SJCRH30 (cell line): ENCODE measurements around the gene S100A16. TPM values are rescaled to one million over a fixed set of nuclear protein-coding genes. Genes with fewer than 3 reads are reported as not detected.

Experiments
- DNase-seq, 2 experiments: peaks; one replicate each; pipeline ENCODE4 v3.0.0-alpha.2; 2015 to 2020
- H3K27ac ChIP-seq: fragments of 250-450 bp; sonication (Bioruptor Pico); 2 replicates; pipeline ENCODE4 v1.5.1; 2020; ENCODE audit warnings: mild to moderate bottlenecking, moderate library complexity
- H3K27me3 ChIP-seq: fragments of 250-450 bp; sonication (Bioruptor Pico); 2 replicates; pipeline ENCODE4 v1.5.1; 2020; ENCODE audit warnings: mild to moderate bottlenecking, moderate library complexity
- H3K36me3 ChIP-seq: fragments of 250-450 bp; sonication (Bioruptor Pico); 2 replicates; pipeline ENCODE4 v1.5.1; 2020; ENCODE audit warnings: mild to moderate bottlenecking, moderate library complexity
- H3K4me1 ChIP-seq: fragments of 250-450 bp; sonication (Bioruptor Pico); 2 replicates; pipeline ENCODE4 v1.5.1; 2020; ENCODE audit warnings: mild to moderate bottlenecking, moderate library complexity
- H3K4me3 ChIP-seq: fragments of 250-450 bp; sonication (Bioruptor Pico); 2 replicates; pipeline ENCODE4 v1.5.1; 2020; ENCODE audit warnings: mild to moderate bottlenecking, moderate library complexity
- H3K9me3 ChIP-seq: fragments of 250-450 bp; sonication (Bioruptor Pico); replicated peaks from 2 replicates; pipeline ENCODE4 v1.5.1; 2020; ENCODE audit warnings: mild to moderate bottlenecking, moderate library complexity
- total RNA-seq: library from RNA; depleted of rRNA; stranded (reverse); fragments of >200 nt; shearing (Covaris generic); gene quantifications from 2 replicates; pipeline ENCODE4 v1.2.3, GENCODE V29; 2014

Gene S100A16
- total RNA-seq, 1 experiment from 2014 or later: 46.6 TPM

DNA sequence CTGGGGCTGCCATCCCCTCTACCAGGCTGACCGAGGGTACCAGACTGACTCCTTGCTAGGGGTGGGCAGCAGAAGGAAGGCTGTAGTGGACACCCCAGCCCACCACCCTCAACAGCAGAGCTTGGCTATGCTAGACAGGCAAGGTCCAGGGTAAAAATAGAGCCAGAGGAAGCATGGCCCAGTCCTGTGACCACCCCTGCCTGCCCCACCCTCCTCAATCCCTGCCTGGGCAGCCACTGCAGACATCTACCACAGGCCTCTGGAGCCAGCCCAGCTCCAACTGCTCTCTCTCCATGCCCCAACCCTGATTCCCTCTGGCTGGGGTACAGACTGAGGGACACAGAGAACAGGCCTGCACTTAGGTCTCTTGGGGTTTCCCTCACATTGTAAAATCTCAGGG is 17.0 kb upstream of the S100A16 start:
- Histone ChIP-seq H3K27ac (no peak overlapping the region), H3K27me3 (no peaks in the 10 kb centered on the region), H3K9me3 (no peaks in the 10 kb centered on the region), H3K4me1 (peaks cover 10% of the 10 kb centered on the region), H3K36me3 (peaks cover 5% of the 10 kb centered on the region; the same call in 1 of the 2 replicates), H3K4me3 (no peak overlapping the region)
- DNase-seq: no peak

DNA sequence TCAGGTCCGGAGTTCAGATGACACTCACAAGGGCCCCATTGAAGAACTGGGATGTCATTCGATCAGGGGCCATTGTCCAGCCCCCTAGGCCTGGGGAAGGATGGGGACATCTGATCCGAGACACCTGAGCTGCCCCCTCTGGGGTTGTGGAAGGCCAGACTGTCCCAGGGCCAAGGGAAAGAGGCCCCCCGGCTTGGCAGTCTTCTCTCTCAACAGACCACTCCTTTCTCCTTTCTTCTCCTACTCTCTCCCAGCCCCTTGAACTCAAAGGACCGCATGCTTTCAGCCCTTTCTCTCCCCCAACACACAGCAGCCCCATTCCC is 16.4 kb upstream of the S100A16 start:
- Histone ChIP-seq H3K27me3 (no peaks in the 10 kb centered on the region), H3K4me3 (no peak overlapping the region), H3K27ac (no peak overlapping the region), H3K9me3 (no peaks in the 10 kb centered on the region), H3K4me1 (peaks cover 10% of the 10 kb centered on the region), H3K36me3 (0 out of 2 replicates have a peak, but pooled peaks cover 5% of the 10 kb centered on the region)
- DNase-seq: no peak

DNA sequence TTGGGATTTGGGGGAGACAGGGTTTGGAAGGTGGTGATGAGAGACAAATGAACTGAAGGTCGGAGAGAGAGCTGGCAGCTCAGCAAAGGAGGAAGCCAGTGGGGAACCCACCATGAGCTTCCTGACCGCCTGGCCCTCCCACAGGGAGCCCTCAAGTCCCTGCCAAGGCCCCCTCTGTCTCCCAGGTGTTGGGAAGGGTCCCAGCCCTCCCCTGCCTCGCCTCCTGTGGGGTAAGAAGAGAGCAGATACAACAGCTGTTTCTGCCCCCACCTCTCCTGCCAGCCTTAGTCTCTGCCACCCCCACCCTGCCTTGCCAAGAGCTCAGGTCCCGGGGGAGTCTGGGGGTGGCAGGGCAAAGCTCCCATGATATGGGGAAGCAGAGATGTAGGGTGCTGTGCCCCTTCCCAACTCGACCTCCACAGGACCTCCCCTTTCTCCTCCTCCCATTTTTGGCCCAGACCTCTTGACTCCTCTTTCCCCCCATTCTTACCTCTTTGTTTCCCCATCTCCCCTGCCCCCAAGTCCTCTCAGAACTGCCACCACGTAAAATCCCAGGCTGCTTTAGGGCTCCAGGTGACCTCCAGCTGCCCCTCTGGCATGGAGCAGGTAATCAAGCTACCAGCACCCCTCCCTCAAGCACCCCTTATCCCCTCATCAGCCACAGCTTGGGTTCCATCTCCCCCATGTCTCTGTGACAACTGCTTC is 15.9 kb upstream of the S100A16 start:
- H3K4me3 ChIP-seq: no peak overlapping the region
- peaks cover 10% of the 10 kb centered on the region for H3K4me1 ChIP-seq
- no peaks in the 10 kb centered on the region for H3K9me3 ChIP-seq
- H3K27ac ChIP-seq: no peak overlapping the region
- 0 out of 2 replicates have a peak, but pooled peaks cover 7% of the 10 kb centered on the region for H3K36me3 ChIP-seq
- no peak for DNase-seq
- H3K27me3 ChIP-seq: no peaks in the 10 kb centered on the region

DNA sequence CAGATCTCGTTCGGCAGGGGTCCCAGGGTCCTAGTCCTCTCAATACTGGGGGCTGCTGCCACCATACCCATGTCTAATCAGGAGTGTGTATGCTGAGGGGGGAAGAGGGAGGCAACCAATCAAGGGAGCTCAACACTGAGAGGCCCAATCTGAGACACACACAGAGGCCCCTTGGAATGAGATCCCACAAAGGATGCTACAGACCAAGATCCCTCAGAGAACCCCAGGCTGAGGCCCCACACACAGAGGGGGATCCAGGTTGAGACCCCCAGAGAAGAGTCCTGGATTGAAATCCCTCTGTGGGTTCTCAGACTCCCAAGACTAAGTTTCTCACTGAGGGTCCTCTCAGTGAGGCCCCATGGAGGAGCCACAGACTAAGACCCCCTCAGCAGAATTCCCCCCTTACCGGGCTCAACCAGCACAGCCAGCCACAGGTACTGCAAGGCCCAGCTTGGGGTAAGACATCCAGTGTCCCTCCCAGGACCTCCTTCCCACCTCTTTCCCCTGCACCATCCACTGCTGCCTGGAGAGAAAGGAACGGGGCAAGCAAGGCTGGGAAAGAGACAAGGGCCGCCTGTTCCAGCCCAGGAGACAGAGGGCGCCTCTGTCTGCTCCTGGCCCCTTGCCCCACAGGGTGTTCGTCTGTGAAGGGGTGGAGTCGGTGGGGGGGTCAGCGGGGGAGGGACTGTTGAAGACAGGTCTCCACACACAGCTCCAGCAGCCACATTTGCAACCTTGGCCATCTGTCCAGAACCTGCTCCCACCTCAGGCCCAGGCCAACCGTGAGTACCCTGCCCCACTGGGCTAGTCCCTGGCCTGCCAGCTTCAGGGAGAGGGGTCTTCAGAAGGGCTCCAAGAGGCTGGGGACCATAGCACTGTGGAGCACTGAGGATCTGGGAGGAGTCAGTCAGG is 15.0 kb upstream of the S100A16 start, which contains the start of gene S100A1:
S100A1 (plus strand) TSS at position 720 of the 912 bp plus-strand sequence. CDS start 2,088 bp downstream, outside the sequence.
- DNase-seq: peak; percentile 37 to 47
- H3K4me3 ChIP-seq: peak within 1 kb of the TSS; percentile 64
- H3K9me3 ChIP-seq: no peaks in the 10 kb centered on the region
- no peaks in the 10 kb centered on the region for H3K27me3 ChIP-seq
- H3K27ac ChIP-seq: peak within 1 kb of the TSS; percentile 60
- H3K4me1 ChIP-seq: peaks cover 10% of the 10 kb centered on the region
- H3K36me3 ChIP-seq: 0 out of 2 replicates have a peak, but pooled peaks cover 7% of the 10 kb centered on the region

DNA sequence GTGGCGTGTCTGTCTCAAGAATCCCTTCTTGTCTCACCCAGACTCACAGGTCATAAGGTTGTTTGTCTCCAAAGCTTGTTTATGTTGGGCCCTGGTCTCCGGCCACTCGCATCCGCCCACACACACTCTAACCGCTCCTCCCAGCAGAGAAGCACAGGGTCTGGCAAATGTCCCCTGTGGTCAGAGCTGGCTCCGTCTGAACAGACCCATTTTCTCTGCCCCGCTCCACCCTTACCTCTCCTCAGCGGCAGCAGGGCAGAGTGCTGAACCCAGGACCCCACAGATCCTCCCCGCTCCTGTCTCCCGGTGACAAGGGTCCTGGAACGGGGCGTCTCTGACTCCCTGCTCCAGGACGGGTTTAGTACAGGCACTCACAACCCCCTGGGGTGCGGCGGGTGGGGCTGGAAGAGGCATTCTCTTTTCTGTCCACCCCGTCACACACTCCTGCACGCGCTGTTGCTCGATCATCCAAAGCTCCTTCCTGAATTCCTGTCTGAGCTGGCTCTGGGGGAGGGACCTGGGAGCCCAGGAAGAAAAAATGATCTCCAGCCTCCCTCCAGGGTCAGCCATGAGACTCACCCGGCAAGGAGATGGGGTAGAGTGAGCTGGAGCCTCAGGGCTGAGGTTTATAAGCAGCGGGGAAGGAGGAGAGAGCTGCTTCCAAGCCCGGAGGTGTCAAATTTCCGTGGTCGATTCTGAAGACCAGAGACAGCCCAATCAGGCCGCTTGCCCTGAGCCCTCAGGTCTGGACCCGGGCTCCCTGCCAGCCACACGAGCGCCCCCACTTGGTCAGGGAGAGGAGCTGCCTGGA is 14.2 kb upstream of the S100A16 start, which contains the start of gene S100A13:
S100A13 (minus strand) TSS at position 602 of the 811 bp plus-strand sequence. CDS start 1,033 bp downstream, outside the sequence.
- Histone ChIP-seq H3K4me1 (peaks cover 10% of the 10 kb centered on the region), H3K36me3 (0 out of 2 replicates have a peak, but pooled peaks cover 14% of the 10 kb centered on the region), H3K27ac (peak within 1 kb of the TSS; percentile 60), H3K27me3 (no peaks in the 10 kb centered on the region), H3K9me3 (no peaks in the 10 kb centered on the region), H3K4me3 (peak within 1 kb of the TSS; percentile 64)
- peak; percentile 96 to 98 for DNase-seq

DNA sequence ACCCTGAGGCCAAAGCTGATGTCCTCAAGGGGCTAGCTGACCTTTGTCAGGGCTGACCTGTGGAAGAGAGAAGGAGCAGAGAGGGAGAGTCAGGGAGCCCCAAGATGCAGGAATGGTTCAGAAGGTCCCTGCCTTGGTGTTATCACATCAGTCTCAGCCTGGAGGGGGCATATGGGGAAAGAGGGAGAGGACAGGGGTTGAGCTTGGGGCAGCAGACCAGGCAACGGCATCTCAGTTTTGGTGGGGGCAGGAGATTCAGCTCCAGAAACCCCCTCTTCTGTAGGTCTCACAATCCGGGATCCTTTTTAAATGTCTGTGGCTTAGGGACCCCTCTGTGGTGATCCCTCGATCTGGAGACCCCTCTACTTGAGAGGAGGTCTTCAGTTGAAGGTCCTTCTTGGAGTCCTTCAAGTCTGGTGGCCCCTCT is 13.6 kb upstream of the S100A16 start:
- no peaks in the 10 kb centered on the region for H3K27me3 ChIP-seq
- peaks cover 10% of the 10 kb centered on the region for H3K4me1 ChIP-seq
- peak overlapping the region; percentile 60 for H3K27ac ChIP-seq
- peak overlapping the region; percentile 64 for H3K4me3 ChIP-seq
- H3K36me3 ChIP-seq: 0 out of 2 replicates have a peak, but pooled peaks cover 14% of the 10 kb centered on the region
- H3K9me3 ChIP-seq: no peaks in the 10 kb centered on the region
- DNase-seq: no peak

DNA sequence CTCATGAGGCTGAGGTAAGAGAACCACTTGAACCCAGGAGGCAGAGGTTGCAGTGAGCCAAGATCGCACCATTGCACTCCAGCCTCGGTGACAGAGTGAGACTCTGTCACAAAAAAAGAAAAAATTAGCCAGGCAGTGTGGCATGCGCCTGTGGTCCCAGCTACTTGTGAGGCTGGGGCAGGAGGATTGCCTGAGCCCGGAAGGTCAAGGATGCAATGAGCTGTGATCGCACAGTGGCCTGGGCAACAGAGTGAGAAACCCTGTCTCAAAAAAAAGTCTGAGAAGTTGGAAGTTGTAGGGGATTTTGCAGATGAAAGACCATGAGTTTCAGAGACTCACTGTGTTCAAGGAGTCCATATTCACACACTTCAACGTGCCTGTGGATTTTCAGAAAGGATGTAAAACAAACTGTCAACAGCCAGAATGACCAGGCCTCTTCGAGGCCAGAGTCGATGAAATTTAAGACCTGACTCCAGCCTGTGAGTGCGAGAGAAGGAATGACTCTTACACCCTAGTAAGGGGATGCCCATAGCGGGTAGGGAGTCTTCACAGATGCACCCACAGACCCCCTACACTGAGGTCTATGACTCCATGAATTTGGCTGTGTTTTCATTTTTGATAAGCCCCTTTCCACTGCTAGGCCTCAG is 12.2 kb upstream of the S100A16 start:
- no peak for DNase-seq
- peaks cover 19% of the 10 kb centered on the region; the same call in 1 of the 2 replicates for H3K36me3 ChIP-seq
- H3K27ac ChIP-seq: no peak overlapping the region
- H3K4me1 ChIP-seq: peaks cover 10% of the 10 kb centered on the region
- no peaks in the 10 kb centered on the region for H3K27me3 ChIP-seq
- H3K4me3 ChIP-seq: no peak overlapping the region
- no peaks in the 10 kb centered on the region for H3K9me3 ChIP-seq

DNA sequence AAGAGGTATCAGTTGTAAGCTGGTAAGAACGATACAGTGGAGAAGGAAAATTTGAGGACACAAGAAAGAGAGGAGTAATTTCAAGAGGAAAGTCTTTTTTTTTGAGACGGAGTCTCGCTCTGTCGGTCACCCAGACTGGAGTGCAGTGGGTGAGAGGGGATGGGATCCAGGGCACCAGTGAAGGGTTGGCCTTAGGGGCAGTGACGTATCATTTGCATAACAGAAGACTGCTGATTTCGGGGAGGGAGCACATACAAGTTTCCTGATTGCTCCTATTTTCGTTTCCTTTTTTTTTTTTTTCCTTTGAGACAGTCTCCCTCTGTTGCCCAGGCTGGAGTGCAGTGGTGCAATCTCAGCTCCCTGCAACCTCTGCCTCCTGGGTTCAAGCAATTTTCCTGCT is 10.2 kb upstream of the S100A16 start:
- Histone ChIP-seq H3K9me3 (no peaks in the 10 kb centered on the region), H3K36me3 (peaks cover 28% of the 10 kb centered on the region), H3K27me3 (no peaks in the 10 kb centered on the region), H3K4me1 (peaks cover 10% of the 10 kb centered on the region), H3K27ac (no peak overlapping the region), H3K4me3 (no peak overlapping the region)
- no peak for DNase-seq

DNA sequence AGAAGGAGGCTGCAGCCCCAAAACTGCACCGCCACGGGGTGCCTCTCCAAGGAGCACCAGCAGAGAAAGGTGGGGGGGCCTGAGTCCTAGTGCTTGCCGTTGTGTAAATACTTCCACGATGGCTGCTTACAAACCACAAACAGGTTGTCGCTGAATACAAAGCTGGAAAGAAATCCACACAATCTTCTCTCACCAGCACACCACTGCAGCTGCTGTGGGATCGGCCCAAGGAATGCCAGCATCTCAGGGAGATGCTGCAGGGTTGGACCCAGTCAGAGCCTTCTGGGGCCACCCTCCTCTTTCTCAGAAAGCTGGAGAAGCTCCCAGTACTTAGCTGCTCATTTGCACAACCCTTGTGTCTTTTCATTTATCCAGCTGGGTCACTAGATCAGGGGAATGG is 6.2 kb upstream of the S100A16 start:
- no peak overlapping the region for H3K27ac ChIP-seq
- peaks cover 22% of the 10 kb centered on the region for H3K36me3 ChIP-seq
- no peak overlapping the region for H3K4me3 ChIP-seq
- H3K9me3 ChIP-seq: no peaks in the 10 kb centered on the region
- no peak for DNase-seq
- 0 out of 2 replicates have a peak, but pooled peaks cover 4% of the 10 kb centered on the region for H3K4me1 ChIP-seq
- no peaks in the 10 kb centered on the region for H3K27me3 ChIP-seq

DNA sequence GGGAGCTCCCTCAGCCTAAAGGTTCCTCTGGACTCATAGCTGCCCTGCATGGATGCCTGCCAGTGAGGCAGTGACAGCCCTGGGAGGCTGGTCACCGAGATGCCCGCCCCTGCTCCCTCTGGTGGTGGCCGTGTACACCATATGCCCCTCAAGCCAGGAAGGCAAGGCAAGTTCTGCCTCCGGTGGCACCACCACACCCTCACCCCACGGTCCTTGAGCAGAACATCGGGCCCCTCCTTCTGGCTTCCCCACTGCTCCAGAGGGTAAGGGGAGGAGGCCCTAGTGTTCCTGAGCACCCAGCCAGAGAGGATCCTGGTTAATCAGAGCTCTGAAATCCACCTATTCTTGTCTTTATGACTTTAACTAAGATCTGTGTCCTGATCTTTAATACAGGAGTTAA is 4.7 kb upstream of the S100A16 start:
- H3K4me1 ChIP-seq: 0 out of 2 replicates have a peak, but pooled peaks cover 4% of the 10 kb centered on the region

DNA sequence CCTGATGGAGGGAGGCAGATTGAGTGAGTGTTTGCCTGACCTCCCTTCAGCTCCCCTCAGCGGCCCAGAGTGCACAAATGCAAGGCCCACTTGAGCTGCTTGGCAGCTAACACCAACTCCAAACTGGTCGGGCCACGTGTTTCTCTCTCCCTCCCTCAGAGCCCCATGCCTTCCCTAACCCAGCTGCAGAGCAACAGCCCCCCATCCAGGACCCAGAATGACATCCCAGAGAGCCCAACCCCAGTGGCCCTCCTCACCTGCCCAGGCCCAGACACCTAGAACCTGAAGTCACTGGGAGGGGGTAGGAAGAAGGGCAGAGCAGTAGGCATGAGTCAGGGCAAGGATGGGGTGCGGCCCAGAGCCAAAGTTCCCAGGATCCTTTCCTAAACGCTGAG is 4.0 kb upstream of the S100A16 start:
- peaks cover 14% of the 10 kb centered on the region for H3K36me3 ChIP-seq
- H3K9me3 ChIP-seq: no peaks in the 10 kb centered on the region
- no peak for DNase-seq
- no peaks in the 10 kb centered on the region for H3K27me3 ChIP-seq
- H3K4me3 ChIP-seq: no peak overlapping the region
- no peak overlapping the region for H3K27ac ChIP-seq
- peaks cover 4% of the 10 kb centered on the region; the same call in 1 of the 2 replicates for H3K4me1 ChIP-seq

More for the DNA sequence above, 4.7 kb upstream of the S100A16 start:
- Histone ChIP-seq H3K36me3 (peaks cover 19% of the 10 kb centered on the region), H3K27me3 (no peaks in the 10 kb centered on the region), H3K27ac (no peak overlapping the region), H3K4me3 (no peak overlapping the region), H3K9me3 (no peaks in the 10 kb centered on the region)
- peak; percentile 70 to 71 for DNase-seq

DNA sequence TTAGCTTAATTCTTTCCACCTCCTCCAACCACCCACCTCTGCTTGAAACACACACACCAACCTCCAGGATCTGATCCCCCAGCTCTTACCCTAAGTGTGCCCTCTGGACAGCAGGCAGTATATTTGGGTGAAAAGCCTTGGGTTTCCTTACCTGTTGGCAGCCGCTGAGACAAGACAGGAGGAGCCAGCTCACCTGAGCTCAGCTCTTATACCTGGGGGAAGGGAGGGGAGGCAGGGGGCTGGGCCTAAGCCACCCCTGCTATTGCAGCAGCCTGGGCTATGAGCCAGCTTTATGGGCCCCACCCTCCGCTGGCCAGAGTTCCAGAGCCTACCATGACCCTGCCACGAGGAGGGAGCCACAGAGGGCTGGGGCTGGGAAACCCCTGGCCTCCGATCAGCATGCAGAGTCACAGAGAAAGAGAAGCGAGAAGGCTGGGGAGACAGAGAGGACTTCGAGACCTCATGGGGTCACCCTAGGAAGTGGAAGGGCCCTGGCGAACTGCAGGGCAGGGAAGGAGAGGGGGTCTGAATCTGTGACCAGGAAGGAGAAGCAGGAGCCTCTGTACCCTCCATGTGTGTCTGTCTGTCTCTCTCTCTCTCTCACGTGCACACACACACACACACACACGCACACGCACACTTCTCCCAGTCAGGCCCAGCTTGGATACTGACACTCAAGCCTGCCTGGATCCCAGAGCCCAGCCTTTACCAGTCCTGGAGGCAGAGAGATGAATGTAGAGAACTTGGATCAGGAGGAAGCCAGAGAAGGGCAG is 3.4 kb upstream of the S100A16 start, which contains the start of gene S100A14:
S100A14 (minus strand) TSS at position 182 of the 773 bp plus-strand sequence. CDS start 467 bp downstream, outside the sequence.
- H3K27ac ChIP-seq: no peak within 1 kb of the TSS
- H3K9me3 ChIP-seq: no peaks in the 10 kb centered on the region
- H3K36me3 ChIP-seq: peaks cover 14% of the 10 kb centered on the region
- peaks cover 7% of the 10 kb centered on the region; the same call in 1 of the 2 replicates for H3K4me1 ChIP-seq
- DNase-seq: no peak
- no peak within 1 kb of the TSS for H3K4me3 ChIP-seq
- H3K27me3 ChIP-seq: no peaks in the 10 kb centered on the region

DNA sequence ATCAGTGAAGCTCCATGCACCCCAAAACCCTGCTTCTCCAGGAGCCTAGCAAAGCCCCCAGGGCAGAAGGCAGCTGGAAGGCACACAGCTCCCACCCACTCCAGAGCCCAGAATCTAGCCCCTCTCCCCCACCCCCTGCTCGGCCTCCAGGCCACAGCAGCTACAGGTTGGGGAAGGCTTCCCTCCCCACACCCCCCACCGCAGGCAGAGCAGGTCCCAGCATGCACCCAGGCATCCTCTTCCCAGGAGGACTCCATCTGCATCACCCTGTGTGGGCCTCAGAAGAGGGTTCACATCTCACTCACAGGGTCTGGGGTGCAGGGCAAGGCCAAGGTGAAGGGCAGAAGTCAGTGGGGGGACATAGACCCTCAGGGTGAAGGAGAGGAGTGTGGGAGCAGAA is 2.5 kb upstream of the S100A16 start:
- H3K27ac ChIP-seq: no peak overlapping the region
- H3K27me3 ChIP-seq: no peaks in the 10 kb centered on the region
- no peaks in the 10 kb centered on the region for H3K9me3 ChIP-seq
- peaks cover 12% of the 10 kb centered on the region for H3K36me3 ChIP-seq
- H3K4me1 ChIP-seq: peaks cover 8% of the 10 kb centered on the region; the same call in 1 of the 2 replicates
- no peak overlapping the region for H3K4me3 ChIP-seq
- DNase-seq: no peak
